Upper lobe of left lung (tissue), 4 donors: Measurements from ENCODE around the gene GPR180.

ENCODE experiments used
- POLR2AphosphoS5 ChIP-seq, 2 donors: sonication (generic); formaldehyde crosslinking; IDR thresholded peaks; one replicate each; pipeline ENCODE4 v1.5.1; 2017; ENCODE audit warnings: antibody characterized with exemption in 2 of 2
- TF ChIP-seq, protein P1 (sequence below), 6 experiments: fragments of 450-650 bp in 4 of 6; fragments of 200-600 bp in 2 of 6; sonication (generic) in 2 of 6; IDR thresholded peaks; one replicate each; pipeline ENCODE4 v1.5.1; 2016 to 2019; ENCODE audit warnings: antibody characterized with exemption in 6 of 6

DNA sequence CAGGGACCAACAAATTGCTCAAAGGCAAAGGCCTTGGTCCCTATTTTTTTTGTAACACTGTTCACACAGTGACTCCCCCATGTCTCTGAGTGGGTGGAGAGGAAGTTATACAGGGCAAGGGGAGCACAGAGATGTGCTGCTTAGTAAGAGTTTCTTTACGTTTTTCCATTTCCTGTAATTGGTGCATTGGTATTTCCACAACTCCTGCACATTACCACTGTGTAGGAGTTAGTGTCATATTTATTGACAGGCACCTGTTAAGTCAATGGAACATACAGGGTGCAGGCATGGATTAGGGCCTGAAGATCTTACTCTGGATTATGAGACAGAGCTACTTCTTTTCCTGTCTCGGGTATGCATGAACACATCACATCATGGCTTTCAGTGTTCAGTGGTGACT lies 65.5 kb downstream of the GPR180 start:
- TF ChIP-seq, protein P1, sequence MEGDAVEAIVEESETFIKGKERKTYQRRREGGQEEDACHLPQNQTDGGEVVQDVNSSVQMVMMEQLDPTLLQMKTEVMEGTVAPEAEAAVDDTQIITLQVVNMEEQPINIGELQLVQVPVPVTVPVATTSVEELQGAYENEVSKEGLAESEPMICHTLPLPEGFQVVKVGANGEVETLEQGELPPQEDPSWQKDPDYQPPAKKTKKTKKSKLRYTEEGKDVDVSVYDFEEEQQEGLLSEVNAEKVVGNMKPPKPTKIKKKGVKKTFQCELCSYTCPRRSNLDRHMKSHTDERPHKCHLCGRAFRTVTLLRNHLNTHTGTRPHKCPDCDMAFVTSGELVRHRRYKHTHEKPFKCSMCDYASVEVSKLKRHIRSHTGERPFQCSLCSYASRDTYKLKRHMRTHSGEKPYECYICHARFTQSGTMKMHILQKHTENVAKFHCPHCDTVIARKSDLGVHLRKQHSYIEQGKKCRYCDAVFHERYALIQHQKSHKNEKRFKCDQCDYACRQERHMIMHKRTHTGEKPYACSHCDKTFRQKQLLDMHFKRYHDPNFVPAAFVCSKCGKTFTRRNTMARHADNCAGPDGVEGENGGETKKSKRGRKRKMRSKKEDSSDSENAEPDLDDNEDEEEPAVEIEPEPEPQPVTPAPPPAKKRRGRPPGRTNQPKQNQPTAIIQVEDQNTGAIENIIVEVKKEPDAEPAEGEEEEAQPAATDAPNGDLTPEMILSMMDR (IDR thresholded peaks at IDR 0.05) = no peak
- no peak for TF ChIP-seq POLR2AphosphoS5 (IDR thresholded peaks at IDR 0.05)
